Hematopoietic multipotent progenitor cell treated with erythropoietin and hydrocortisone succinate and interleukin-3 and kit ligand, for 8 days (in vitro differentiated cells): ENCODE results near the gene ZNF775.

Source experiments
- DNase-seq: peaks from one replicate; pipeline ENCODE4 v3.0.0-alpha.2; 2015

Gene ZNF775

DNA sequence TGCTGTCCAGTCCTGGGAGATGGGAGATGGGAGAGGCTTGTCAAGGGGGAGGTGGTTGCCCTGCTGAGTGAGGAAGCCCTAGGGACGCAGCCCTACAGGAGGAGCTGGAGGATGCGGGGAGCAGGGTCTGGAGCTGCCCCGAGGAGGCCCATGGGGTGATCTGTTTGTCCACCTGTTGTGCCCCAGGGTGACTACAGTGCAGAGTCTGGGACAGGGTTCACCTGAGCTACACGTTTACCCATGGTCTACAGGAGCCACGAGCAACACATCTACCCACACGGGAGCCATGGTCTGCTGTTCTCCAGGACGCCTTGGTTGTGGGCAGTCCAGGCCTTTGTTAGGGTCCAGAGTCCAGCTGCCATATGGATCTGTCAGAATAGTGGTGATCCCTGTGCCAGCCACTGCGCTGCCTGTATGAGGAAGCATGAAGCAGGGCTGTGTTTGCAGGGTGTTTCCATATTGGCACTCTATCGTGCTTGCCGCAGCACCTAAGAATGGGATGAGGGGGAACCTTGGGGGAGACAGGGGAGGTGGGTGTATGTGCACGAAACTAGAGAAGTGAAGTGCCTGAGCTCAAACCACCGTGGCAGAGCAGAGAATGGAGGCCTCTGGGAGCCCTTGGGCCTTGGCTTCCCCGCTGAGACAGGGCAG lies 23.7 kb downstream of the ZNF775 start:
- DNase-seq = no peak

DNA sequence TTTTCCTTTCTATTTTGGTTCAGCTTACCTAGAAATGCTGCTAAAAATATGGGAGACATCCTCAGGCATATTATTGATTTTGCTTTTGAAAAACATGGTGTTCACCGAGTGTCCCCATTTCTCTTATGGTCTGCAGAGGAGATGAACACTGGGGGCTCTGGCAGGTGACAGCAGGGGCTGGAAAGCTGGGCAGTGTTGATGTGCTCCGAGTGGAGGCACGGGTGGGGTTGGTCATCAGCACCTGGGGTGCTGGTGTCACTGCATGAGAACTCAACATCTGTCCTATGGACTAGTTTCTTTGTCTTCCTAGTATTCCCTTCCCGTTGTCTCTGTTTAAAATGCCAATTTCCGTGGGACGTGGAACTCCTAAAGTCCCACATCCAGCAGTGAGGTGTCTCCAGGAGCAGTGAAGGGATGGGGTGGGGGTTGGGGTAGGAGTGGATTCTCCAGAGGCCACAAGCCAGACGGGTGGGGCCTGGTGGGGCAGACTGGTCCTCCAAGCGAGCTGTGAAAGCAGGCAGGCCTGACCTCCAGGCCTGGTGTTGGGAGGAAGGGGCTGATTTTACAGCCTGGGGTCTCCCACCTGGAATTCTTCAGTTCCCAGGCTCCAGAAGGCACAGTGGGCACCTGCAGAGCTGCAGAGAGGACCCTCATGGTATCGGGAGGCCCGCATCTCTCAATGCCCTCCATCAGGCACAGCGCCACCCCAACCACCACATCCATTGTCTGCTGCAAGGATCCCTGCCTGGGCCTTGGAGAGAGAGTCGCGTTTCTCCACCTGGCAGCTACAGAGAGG lies 24.4 kb downstream of the ZNF775 start:
- no peak for DNase-seq

DNA sequence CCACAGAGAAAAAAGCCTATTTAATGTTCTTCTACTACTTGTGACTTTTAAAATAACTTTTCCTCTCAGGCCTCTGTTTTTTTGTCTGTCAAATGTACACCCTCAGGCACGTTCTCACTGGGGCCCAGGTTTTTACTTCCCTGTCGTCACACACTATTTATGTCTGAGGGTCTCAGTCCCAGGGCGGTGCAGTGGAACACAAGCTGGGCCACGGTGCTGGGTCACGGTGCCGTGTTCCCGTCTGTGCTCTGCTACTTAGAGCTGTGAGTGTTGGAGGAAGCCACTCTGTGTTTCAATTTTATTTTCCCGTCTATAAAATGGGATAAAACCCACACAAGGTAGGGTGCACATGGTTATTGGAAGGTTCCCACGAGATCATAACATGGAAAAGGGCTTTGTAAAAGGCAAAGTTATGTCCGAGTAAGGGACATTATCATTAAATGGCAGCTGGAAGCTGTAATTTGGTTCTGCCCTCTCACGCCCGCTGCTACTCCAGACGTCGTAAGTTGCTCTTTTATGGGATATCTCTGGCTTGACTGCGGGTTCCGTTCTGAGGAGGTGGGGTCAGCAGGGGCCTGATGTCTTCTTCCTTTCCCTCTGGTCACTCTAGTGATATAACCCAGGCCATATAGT lies 25.2 kb downstream of the ZNF775 start:
- DNase-seq = peak; percentile 68

DNA sequence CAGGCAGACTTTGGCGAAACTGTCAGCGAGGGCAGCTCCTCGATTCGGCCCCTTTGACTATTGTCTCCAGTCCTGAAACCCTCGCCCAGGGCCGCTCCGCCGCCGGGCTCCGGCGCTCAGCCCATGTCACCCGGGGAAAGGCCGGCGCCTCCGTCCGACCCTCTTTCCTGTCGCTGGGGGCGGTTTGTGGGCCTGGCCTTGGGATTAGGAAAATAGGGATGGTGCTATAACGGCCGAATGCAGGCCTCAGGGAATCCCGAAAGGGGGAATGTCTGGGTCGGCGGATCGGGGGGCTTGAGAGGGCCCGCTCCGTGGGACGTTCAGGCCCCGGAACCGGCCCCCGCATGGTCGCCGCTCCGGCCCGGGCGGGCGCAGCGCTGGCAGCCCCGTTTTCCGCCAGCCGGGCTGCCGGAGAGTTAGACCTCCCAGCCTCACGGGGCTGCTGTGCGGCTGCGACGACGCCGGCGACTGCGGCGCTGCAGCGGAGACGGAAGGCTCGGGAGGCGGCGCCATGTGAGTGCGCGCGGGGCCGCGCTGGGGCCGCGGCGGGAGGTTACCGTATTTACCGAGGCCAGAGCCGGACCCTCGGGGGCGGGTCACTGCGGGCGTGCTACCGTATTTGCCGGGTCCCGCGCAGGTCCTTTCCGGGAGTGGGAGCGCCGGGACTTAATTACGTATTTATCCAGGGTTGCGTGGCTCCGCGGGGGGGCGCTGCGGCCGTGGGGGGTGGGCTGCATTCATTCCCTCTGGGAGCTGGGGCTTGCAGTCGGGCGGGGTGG lies 25.9 kb downstream of the ZNF775 start:
- DNase-seq = peak; percentile 83

DNA sequence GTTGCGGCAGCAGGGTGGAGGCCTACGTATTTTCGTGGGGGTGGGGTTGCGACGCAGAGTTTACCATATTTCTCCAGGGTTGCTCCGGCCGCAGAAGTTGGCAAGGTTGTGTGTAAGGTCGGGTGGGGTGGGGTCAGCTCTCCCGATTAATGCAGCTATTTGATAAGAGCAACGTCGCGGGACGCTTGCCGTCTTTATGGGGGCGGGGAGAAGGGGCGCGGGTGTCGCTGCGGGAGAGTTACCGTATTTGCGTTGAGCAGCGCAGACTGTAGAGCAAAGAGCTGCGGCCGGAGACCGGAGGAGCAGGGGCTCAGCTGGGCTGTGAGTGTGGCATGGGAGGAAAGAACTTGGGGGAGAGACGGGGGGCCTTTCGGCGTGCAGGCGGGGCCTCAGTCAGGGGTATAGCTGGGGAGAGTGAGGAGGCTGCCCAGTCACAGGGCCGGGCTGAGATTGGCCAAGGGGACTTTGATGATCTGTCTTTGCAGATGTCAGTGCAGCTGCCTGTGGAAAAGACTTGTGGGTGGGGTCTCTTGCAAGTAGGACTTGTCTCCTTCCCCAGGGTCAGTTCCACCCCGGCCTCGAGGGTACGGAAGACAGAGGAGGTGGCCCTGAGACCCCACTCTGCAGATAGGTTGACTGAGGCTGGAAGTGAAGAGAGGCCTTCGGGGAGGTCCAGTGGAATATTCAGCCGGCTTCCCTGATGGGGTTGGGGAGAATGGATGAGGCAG lies 26.6 kb downstream of the ZNF775 start:
- DNase-seq = peak; percentile 91

DNA sequence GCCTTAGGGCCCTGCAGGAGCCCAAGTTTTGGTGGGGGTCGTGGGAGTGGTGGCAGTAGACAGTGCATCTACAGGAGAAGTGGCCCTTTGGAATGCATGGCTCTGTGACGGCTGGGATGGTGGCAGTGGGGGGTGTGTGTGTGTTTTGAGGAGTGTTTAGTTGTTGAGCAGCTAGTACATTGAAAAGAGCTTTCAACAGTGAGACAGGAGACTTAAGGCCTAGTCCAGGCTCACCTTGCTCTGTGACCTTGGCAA lies 27.1 kb downstream of the ZNF775 start:
- no peak for DNase-seq

DNA sequence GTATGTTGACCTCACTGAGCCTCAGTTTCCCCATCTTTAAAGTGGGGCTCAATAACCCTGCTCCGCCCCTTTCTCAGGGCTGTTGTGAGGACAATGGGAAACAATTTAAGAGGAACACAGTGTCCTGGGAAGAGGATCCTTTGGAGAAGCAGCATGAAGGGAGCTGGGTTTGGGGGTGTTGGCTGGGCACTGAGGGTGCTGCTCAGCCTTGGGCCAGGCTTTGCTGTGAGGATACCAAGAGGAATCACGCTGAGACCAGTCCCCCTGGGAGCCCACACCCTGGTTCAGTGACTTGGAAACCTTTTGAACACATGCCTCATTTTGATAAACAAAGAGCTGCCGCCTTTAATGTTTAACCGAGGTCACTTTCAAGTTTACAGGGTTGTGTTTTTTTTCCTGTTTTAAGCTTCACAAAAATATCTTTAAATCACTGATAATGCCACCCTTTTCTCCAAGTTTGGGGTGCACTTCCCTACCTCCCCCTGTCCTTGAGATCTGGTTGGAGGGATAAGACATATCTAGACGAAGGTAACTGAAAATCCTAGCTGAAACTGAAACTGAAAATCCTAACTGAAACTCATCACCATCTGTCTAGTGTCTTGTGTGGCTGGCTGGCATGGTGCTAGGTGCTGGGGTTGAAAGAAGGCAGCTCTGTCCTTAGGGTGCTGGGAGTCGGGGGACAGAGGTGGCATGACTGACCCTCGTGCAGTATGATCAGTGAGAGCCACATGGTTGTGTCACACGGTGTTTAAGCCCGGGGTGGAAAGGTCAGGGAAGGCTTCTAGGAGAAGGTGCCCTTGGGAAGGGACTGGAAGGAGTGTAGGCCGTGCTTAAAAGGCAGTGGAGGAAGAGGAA lies 27.7 kb downstream of the ZNF775 start:
- peak; percentile 86 for DNase-seq

DNA sequence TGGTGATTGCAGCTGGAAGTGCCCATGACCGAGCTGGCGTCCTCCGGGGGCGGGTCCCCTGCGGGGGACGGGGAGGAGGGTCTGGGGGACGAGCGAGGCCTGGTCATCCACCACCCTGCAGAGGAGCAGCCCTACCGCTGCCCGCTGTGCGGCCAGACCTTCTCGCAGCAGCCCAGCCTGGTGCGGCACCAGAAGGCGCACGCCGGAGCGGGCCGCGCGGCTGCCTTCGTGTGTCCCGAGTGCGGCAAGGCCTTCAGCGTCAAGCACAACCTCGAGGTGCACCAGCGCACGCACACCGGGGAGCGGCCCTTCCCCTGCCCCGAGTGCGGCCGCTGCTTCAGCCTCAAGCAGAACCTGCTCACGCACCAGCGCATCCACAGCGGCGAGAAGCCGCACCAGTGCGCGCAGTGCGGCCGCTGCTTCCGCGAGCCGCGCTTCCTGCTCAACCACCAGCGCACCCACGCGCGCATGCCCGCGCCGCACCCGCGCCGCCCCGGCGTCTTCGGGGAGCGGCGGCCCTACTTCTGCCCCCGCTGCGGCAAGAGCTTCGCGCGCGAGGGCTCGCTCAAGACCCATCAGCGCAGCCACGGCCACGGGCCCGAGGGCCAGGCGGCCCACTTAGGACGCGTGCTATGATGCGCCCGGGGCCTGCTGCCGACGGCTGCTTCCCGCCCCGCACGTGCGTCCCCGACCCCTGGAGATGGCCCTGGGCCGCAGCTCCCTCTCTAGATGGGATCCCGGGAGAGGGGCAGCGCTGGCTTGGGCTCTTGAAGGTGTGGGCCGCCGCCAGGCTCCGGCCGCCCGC lies 28.7 kb downstream of the ZNF775 start:
- DNase-seq = no peak

DNA sequence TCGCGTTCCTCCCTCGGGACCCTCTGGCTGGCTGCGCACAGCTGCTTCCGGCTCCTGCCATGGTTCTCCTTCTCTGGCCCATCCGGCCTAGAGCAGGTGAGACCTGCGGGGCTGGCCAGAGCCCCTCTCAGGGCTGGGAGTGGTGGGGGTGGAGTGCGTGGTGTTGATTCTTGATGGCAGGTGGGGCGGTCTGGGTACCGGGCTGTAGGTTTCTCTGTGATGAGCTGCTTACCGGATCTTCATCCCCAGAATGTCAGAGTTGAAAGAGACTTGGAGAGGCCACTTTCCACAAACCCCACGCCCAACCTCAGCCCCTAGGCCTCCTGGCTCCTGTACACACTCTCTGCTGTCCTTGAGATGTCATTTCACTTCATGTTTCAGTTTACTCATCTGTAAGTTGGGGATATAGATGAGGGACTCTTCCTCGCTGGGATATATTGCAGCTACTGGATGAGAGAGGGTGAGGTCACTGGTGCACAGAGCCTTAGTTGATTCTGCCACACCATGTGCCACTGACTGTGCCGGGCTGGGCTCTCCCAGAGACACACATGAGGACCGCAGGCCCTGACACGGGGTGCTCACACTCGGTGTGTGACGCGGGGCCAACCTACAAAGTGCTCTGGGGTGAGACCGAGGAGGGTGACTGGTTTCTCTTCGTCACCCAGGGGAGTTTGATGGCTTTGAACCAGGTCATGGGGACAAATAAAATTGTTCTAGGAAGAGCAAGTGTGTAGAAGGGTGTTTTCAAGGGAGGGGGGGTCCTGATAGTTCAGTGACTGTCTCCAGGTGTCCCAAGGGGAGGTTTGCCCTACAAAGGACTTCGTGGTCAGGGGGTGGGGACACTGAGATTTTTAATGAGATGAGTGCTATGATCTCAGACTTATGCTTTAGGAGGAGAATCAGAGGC lies 29.5 kb downstream of the ZNF775 start:
- DNase-seq = no peak

DNA sequence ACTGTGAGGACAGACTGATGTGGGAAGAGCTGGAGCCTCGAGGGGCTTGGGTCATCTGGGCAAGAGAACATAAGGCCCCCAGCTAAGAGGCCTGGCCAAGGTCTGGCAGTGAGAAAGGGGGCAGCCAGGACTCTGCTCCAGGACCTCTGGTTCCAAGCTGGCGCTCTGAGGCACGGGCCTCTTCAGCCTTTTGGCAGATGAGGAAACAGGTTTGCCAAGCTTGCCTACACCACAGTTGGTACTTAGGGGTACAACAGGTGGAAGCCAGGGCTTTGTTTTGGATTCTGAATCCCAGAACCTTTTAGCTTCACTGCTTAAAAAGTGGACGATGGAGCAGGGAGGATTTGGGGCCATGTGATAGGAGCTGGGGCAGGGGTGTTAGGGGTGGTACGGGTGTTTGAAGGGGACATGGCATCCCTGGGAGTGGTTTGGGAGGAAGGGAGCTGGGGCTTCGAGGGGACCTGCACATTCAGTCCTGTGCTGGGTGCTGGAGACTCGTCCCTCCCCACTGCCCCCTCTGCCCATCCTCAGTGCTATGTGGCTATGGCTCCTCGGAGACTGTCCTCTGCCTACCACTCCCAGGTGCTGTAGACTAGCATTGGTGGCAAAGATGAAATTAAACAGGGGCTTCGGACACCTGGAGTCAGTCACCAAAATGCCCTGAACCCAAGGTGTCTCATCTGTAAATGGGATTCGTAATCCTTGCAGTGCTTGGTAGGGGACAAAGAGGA lies 30.3 kb downstream of the ZNF775 start:
- DNase-seq = no peak

DNA sequence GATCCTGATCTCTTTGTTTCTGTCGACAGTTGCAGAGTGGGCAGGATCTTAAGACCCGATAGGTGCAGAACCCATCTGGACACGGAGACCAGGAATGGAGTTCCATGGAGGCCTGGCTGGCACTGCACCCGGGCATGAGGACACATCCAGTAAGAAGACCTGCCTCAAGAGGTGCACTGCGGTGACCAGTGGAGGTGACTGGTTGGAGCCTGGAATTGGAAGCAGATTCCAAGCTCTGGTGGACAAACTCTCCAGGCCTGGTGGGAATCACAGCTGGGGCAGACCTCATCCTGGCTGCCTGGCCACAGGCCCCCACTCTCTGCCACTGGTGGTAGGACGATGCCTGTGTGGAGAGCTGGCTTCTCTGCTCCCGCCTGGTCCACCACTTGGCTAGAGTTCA lies 31.0 kb downstream of the ZNF775 start:
- DNase-seq = no peak

DNA sequence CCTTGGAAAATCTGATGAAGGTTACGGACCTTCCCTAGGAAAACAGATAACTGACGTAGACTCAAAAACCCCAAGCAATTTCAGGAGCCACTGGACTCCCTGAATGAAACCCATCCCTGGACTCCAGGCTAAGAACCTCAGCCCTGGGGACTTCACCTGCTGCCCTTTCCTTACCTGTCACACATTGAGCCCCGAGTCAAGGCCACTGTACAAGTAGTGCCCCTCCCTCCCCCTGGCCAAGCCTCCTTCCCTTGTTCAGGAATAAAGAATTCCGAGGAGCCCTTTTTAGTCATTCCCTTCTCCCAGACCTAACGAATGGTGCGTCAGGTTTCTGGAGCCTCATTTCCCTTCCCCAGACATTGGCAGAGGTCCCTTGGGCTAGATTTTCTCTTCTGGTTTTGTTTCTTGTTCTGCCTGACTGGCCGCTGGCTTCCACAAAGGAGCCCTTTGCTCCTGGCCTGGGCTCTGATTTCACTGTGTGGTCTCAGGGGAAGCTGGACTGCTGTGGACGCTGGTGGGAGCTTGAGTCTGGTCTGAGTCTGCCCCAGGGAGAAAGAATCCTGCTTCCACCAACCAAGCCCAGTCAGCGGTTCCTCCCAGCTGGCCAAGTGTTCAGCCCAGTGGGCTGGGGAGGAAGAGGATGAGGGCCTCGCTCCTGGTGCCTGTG lies 31.7 kb downstream of the ZNF775 start:
- no peak for DNase-seq

DNA sequence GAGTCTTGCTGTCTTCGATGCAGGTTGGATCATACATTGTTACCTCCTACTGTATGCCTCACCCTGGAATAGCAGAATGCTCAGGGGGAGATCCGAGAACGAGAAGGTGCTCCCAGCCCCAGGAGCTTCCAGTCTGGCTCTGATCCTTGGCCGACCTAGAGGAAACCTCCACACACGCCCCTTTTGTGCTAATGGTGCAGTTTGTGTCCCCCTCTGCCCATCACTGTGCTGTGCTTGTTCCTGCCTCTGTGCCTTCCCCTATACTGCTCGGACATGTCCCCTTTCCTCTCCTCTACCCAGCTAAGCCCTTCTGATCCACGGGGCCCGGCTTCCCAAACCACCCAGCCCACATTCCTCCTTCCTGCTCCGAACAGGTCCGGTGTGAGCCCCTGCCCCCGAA lies 32.5 kb downstream of the ZNF775 start:
- no peak for DNase-seq

DNA sequence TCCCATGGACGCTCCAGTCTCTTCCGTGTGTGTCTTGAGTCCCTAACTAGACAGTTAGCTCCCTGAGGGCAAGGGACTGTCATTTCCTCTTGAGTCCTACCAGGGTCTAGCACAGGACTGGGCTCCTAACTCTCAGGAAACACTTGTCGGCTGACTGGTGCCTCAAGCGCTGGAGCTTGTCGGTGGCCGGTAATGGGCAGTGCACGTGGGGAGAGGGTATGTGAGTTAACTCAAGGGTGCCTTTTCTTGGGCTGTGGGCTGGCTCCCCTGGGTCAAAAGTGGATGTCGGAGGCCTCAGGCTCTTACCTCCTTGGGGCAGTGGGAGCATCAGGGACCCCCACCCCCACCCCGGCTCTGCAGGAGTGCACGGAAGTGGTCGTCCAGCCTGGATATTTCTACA lies 32.9 kb downstream of the ZNF775 start:
- DNase-seq = no peak

DNA sequence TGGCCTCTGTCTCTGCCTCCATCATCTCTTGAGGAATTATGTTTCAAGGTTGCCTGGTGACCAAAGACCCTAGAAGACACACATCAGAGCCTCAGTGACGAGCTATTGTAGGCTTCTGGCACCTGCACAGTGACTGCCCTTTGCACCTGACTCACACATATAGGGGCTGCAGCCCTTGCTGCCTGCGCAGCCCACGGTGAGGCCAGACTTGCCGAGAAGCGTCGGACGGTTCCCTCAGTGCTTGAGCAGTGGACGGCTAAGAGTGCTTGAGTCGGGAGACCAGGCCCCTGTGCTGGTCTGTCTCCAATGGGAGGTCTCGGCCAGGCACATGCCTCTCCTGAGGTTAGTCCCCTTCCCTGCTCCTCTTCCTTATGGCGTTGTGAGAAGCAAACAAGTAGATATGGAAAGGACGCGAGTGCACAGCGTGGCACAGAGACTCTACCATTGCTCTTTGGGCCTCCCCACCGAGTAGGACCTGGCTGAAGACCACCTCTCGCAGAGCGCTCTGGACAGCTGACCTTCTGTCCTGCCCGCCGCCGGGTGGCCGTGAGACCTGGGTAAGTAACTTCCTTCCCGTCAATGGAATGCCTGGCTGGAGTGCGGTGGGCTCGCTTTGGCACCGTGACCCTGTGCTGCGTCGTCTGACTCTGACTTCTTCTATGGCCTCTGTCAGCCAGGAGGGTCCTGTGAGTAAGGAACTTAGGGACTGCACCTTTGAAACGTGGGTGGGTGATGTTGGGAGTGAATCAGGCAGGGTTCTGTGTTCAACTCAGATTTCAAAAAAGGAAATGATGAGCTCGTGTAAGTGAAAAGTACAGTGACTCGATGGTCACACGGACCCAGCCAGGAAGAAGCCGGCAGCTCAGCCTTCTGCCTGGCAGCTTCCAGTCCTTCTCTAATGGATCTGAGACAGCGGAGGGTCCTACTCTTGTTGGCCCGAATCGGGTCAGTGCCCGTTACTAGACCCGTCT lies 33.7 kb downstream of the ZNF775 start:
- DNase-seq = no peak

DNA sequence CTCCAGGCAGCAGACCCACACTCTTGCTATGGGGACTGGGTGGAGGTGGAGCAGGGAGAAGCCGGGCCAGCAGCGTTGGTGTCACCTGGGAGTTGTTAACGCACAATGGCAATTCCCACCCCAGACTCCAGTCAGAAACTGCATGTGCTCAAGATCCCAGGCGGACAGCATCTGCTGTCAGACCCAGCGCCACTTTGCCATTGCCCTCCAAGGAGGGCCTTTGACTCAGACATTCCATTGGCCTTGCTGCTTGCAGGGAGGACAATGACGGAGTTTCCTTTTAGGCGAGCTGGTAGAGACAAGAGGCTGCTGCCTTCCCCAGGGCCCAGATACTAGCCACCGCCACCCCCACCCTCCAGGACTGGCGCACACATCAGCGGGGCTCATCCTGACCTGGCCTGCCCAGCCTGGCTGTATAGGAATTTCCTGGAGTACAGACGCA lies 34.5 kb downstream of the ZNF775 start:
- DNase-seq = no peak
